T-cell (primary cell): ENCODE measurements around the gene DNAJB9. TPM values are rescaled to one million over a fixed set of nuclear protein-coding genes. Genes with fewer than 3 reads are reported as not detected.

ENCODE experiments used
- ATAC-seq, 4 experiments: fragments of 200-7000 bp in 3 of 4; fragments of 150-1000 bp in 1 of 4; cut with Tn5 transposase; replicated peaks in 1 of 4; 1 replicate in 3 of 4; 2 replicates in 1 of 4; pipeline ENCODE4 v1.10.0; 2021; ENCODE audit warnings: moderate library complexity in 3 of 4, mild to moderate bottlenecking in 2 of 4, moderate number of reproducible peaks in 1 of 4
- CTCF ChIA-PET, 2 donors: fragments of 300-600 bp; sonication (Branson Sonifier 250); formaldehyde crosslinking; loops; one replicate each; lab custom pipeline; 2022; ENCODE audit warnings: antibody characterized with exemption in 2 of 2; lab: Charles Lee
- POLR2A ChIA-PET, 2 donors: fragments of 300-600 bp; sonication (Branson Sonifier 250); formaldehyde crosslinking; loops; one replicate each; lab custom pipeline; 2022; ENCODE audit warnings: antibody characterized with exemption in 2 of 2; lab: Charles Lee
- DNase-seq, 35 experiments: peaks; one replicate each; pipeline versions ENCODE4 v3.0.0 to v3.0.0-alpha.2; 2013 to 2023
- H3K27ac ChIP-seq: one replicate; pipeline ENCODE4 v1.5.1; 2013; ENCODE audit warnings: low read length
- H3K27me3 ChIP-seq, 2 experiments: replicated peaks in 1 of 2; 1 replicate in 1 of 2; 2 replicates in 1 of 2; pipeline versions ENCODE4 v1.6.1 to v1.7.0; 2013; ENCODE audit warnings: low read length in 1 of 2, mixed read lengths in 1 of 2; ENCODE audit not compliant: control insufficient read depth in 2 of 2, insufficient read depth in 2 of 2; ENCODE audit errors: extremely low read depth in 1 of 2
- H3K36me3 ChIP-seq, 2 donors: 1 replicate in 1 of 2; 2 replicates in 1 of 2; pipeline versions ENCODE4 v1.6.1 to v1.7.0; 2013; ENCODE audit warnings: low read length in 1 of 2; ENCODE audit not compliant: control insufficient read depth in 2 of 2, insufficient read depth in 1 of 2; ENCODE audit errors: extremely low read depth in 1 of 2
- H3K4me1 ChIP-seq, 2 experiments: 1 replicate in 1 of 2; 2 replicates in 1 of 2; pipeline versions ENCODE4 v1.6.1 to v1.7.0; 2013; ENCODE audit warnings: low read length in 2 of 2, mixed read lengths in 1 of 2; ENCODE audit not compliant: insufficient read depth in 2 of 2, control insufficient read depth in 1 of 2; ENCODE audit errors: extremely low read depth in 1 of 2
- H3K4me3 ChIP-seq, 2 donors: 1 replicate in 1 of 2; 2 replicates in 1 of 2; pipeline versions ENCODE4 v1.5.1 to v1.7.0; 2013; ENCODE audit warnings: mild to moderate bottlenecking in 2 of 2, low read length in 1 of 2, moderate library complexity in 1 of 2; ENCODE audit not compliant: control insufficient read depth in 1 of 2; ENCODE audit errors: extremely low read depth in 1 of 2
- H3K9me3 ChIP-seq: 2 replicates; pipeline ENCODE4 v1.7.0; 2013
- H3K27ac Mint-ChIP-seq, 2 donors: one replicate each; pipeline ENCODE4 v1.8.0; 2020 to 2021; ENCODE audit warnings: mild to moderate bottlenecking in 2 of 2, mixed read lengths in 2 of 2
- H3K27me3 Mint-ChIP-seq, 2 donors: one replicate each; pipeline ENCODE4 v1.8.0; 2021 to 2022; ENCODE audit warnings: mixed read lengths in 2 of 2
- H3K36me3 Mint-ChIP-seq: one replicate; pipeline ENCODE4 v1.8.0; 2021; ENCODE audit warnings: mixed read lengths
- H3K4me1 Mint-ChIP-seq, 3 donors: one replicate each; pipeline ENCODE4 v1.8.0; 2020 to 2022; ENCODE audit warnings: mixed read lengths in 3 of 3, mild to moderate bottlenecking in 1 of 3
- H3K4me3 Mint-ChIP-seq, 3 donors: one replicate each; pipeline ENCODE4 v1.8.0; 2020 to 2022; ENCODE audit warnings: mild to moderate bottlenecking in 3 of 3, mixed read lengths in 3 of 3, moderate library complexity in 3 of 3
- H3K9me3 Mint-ChIP-seq, 3 donors: one replicate each; pipeline ENCODE4 v1.8.0; 2020 to 2022; ENCODE audit warnings: mixed read lengths in 3 of 3
- WGBS: methylation state at CpG from one replicate; pipeline ENCODE4 v1.1.5; 2013; ENCODE audit warnings: missing lambda C conversion rate; ENCODE audit not compliant: insufficient coverage; 5-methylcytosine and 5-hydroxymethylcytosine counted together
- total RNA-seq, 35 experiments: library from RNA in 6 of 35; stranded (reverse) in 6 of 35; fragments of 120-200 nt in 1 of 35; gene quantifications; one replicate each; pipeline versions ENCODE4 v1.2.1 to v1.2.4 and lab custom pipeline; 2013 to 2026

Gene DNAJB9
- total RNA-seq, 5 donors from 2014 or later (not counting 1 experiment from before 2014, with no cell fraction given), result 20.5 to 60.8 (median 27.9) TPM

DNA sequence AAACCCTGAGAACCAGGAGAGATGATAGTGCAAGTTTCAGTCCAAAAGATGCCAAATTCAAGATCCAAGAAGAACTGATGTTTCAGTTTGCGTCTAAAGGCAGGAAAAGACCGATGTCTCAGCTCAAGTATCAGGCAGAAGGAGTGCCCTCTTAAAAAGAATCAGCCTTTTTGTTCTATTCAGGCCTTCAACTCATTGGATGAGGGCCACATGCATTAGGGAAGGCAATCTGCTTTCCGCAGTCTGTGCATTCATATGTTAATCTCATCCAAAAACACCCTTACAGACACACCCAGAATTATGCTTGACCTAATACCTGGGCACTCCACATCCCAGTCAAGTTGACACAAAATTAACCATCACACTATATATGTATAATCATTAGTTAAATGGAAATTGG, 45.2 kb downstream of the DNAJB9 start:
- Histone ChIP-seq H3K27me3 (peaks cover 0 to 2% of the 10 kb centered on the region in 2 experiments), H3K4me1 (no peaks in the 10 kb centered on the region), H3K4me3 (no peak overlapping the region), H3K27ac (no peak overlapping the region), H3K9me3 (no peaks in the 10 kb centered on the region), H3K36me3 (no peaks in the 10 kb centered on the region)
- DNase-seq (no peak), ATAC-seq (no peak)
- Mint-ChIP-seq H3K4me3 (no peak overlapping the region), H3K4me1 (no peaks in the 10 kb centered on the region), H3K27ac (no peak overlapping the region), H3K27me3 (peaks cover 0 to 2% of the 10 kb centered on the region in 2 donors), H3K9me3 (no peaks in the 10 kb centered on the region), H3K36me3 (no peaks in the 10 kb centered on the region)
- POLR2A ChIA-PET, result no interaction called here
- WGBS, result 90% methylated on average over 2 of the region's 3 CpGs
- CTCF ChIA-PET, result interaction anchor here in 1 of 2 donors (0.6 kb wide), 1 partner anchor 21 kb away, joined by 3 read pairs; no protein-coding TSS in a partner anchor

- no peaks in the 10 kb centered on the region for H3K36me3 ChIP-seq
- H3K4me1 ChIP-seq, result no peaks in the 10 kb centered on the region
- ChIA-PET POLR2A (no interaction called here), CTCF (no interaction called here)
- H3K9me3 ChIP-seq, result no peaks in the 10 kb centered on the region
- H3K27me3 Mint-ChIP-seq, result peaks cover 2 to 16% of the 10 kb centered on the region in 2 donors
- 100% methylated on average over 1 of the region's 3 CpGs for WGBS
- H3K9me3 Mint-ChIP-seq, result no peaks in the 10 kb centered on the region
- no peak overlapping the region for H3K4me3 Mint-ChIP-seq
- ATAC-seq, result no peak
- H3K27ac ChIP-seq, result no peak overlapping the region
- no peak overlapping the region for H3K27ac Mint-ChIP-seq
- DNase-seq, result no peak
- H3K27me3 ChIP-seq, result no peaks in the 10 kb centered on the region
- no peaks in the 10 kb centered on the region for H3K36me3 Mint-ChIP-seq
- no peaks in the 10 kb centered on the region for H3K4me1 Mint-ChIP-seq
- H3K4me3 ChIP-seq, result no peak overlapping the region
Measured at GRCh38 chr7:108618056-108618455, 48.4 kb downstream of the DNAJB9 start.

DNA sequence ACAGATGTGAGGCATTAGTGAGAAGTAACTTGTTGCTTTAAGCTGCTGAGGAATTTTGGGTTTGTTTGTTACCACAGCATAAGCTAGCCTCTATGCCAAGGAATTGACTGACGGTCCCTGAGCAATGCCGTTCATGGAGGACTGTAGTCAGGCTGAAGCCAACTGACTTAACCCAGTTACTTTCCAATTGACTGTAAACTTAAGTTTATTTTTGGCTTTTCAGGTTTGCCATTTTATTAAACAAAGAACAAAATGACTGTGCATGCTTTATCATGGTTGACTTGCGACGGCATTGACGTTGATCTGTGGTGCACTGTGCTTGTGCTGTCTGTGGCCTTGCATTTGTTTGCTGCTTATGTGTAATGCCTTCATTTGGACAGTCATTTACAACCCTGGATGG, 53.5 kb downstream of the DNAJB9 start:
- Histone ChIP-seq H3K36me3 (no peaks in the 10 kb centered on the region), H3K27me3 (peaks cover 0 to 11% of the 10 kb centered on the region in 2 experiments), H3K4me3 (no peak overlapping the region), H3K27ac (no peak overlapping the region), H3K4me1 (no peaks in the 10 kb centered on the region), H3K9me3 (no peaks in the 10 kb centered on the region)
- Mint-ChIP-seq H3K4me1 (no peaks in the 10 kb centered on the region), H3K36me3 (no peaks in the 10 kb centered on the region), H3K4me3 (no peak overlapping the region), H3K27ac (no peak overlapping the region), H3K9me3 (no peaks in the 10 kb centered on the region), H3K27me3 (peaks cover 13 to 30% of the 10 kb centered on the region in 2 donors)
- WGBS, result 60% methylated on average over 2 of the region's 5 CpGs
- ChIA-PET CTCF (no interaction called here), POLR2A (no interaction called here)
- DNase-seq (no peak), ATAC-seq (no peak)

Other genes starting within 250 kb of the DNAJB9 start
- 10 to 100 TPM in 1 of 5 donors, 1 to 10 TPM in 4; 3.1 to 10.7 (median 5.0) TPM for gene NRCAM, start 113.4 kb upstream of the DNAJB9 start, total RNA-seq
- 10 to 100 TPM; 17.8 to 55.5 (median 21.8) TPM for gene PNPLA8, start 43.7 kb upstream of the DNAJB9 start, total RNA-seq
- gene THAP5, start 168 bp upstream of the DNAJB9 start, total RNA-seq, result 10 to 100 TPM; 20.8 to 38.7 (median 36.1) TPM